MM.1S (cell line): ENCODE measurements around the gene BAZ2A.
"Not testable (repeated sequence)": the region's sequence is repeated elsewhere in the genome, so short reads cannot be mapped to it uniquely, and the experiment has no call there.

ENCODE experiments used
- DNase-seq: peaks from one replicate; pipeline ENCODE4 v3.0.0-alpha.2; 2015
- H2AFZ ChIP-seq: fragments of 300-600 bp; sonication (generic); 2 replicates; pipeline ENCODE4 v1.6.0; 2016; ENCODE audit warnings: antibody characterized with exemption, low read length
- H3F3A ChIP-seq: fragments of 300-600 bp; sonication (generic); 2 replicates; pipeline ENCODE4 v1.6.1; 2016; ENCODE audit warnings: mild to moderate bottlenecking, antibody characterized with exemption, low read length, moderate library complexity, mixed read lengths; ENCODE audit not compliant: insufficient read depth
- H3K27ac ChIP-seq: fragments of 300-600 bp; sonication (generic); 2 replicates; pipeline ENCODE4 v1.5.1; 2016; ENCODE audit warnings: mild to moderate bottlenecking, low read length
- H3K27me3 ChIP-seq: fragments of 300-600 bp; sonication (generic); replicated peaks from 2 replicates; pipeline ENCODE4 v1.6.0; 2016; ENCODE audit warnings: low read length; ENCODE audit not compliant: insufficient read depth
- H3K36me3 ChIP-seq: fragments of 300-600 bp; sonication (generic); replicated peaks from 2 replicates; pipeline ENCODE4 v1.6.1; 2016; ENCODE audit warnings: mild to moderate bottlenecking, low read length, mixed read lengths; ENCODE audit not compliant: insufficient read depth
- H3K4me1 ChIP-seq: fragments of 300-600 bp; sonication (generic); 2 replicates; pipeline ENCODE4 v1.6.1; 2016; ENCODE audit warnings: low read length, mixed read lengths
- H3K4me2 ChIP-seq: fragments of 300-600 bp; sonication (generic); 2 replicates; pipeline ENCODE4 v1.6.0; 2016; ENCODE audit warnings: low read depth, low read length
- H3K4me3 ChIP-seq: fragments of 300-600 bp; sonication (generic); 2 replicates; pipeline ENCODE4 v1.5.1; 2016; ENCODE audit warnings: low read length, mixed read lengths
- H3K79me2 ChIP-seq: fragments of 300-600 bp; sonication (generic); 2 replicates; pipeline ENCODE4 v1.6.1; 2016; ENCODE audit warnings: mixed run types, low read length, mixed read lengths
- H3K9ac ChIP-seq: fragments of 300-600 bp; sonication (generic); 2 replicates; pipeline ENCODE4 v1.6.1; 2016; ENCODE audit warnings: low read length, mixed read lengths
- H3K9me2 ChIP-seq: fragments of 300-600 bp; sonication (generic); replicated peaks from 2 replicates; pipeline ENCODE4 v1.6.1; 2016; ENCODE audit warnings: mild to moderate bottlenecking, low read length, mixed read lengths; ENCODE audit not compliant: insufficient read depth
- H3K9me3 ChIP-seq: fragments of 300-600 bp; sonication (generic); replicated peaks from 2 replicates; pipeline ENCODE4 v1.6.1; 2016; ENCODE audit warnings: mild to moderate bottlenecking, low read length, mixed read lengths; ENCODE audit not compliant: insufficient read depth
- H4K20me1 ChIP-seq: fragments of 300-600 bp; sonication (generic); 2 replicates; pipeline ENCODE4 v1.6.1; 2016; ENCODE audit warnings: mild to moderate bottlenecking, low read length, moderate library complexity, mixed read lengths; ENCODE audit not compliant: insufficient read depth
- EZH2 ChIP-seq: fragments of 300-600 bp; sonication (generic); optimal IDR thresholded peaks from 2 replicates; pipeline ENCODE3; 2017; ENCODE audit warnings: low read depth, mild to moderate bottlenecking, antibody characterized with exemption, low read length, mixed read lengths
- EZH2phosphoT487 ChIP-seq: fragments of 300-600 bp; sonication (generic); IDR thresholded peaks from 2 replicates; pipeline ENCODE4 v1.6.1; 2018; ENCODE audit warnings: antibody characterized with exemption, low read length
- TF ChIP-seq, protein P1 (sequence below): fragments of 300-600 bp; sonication (generic); IDR thresholded peaks from 2 replicates; pipeline ENCODE4 v1.5.1; 2016; ENCODE audit warnings: antibody characterized with exemption, low read length, mixed read lengths

Gene BAZ2A

DNA sequence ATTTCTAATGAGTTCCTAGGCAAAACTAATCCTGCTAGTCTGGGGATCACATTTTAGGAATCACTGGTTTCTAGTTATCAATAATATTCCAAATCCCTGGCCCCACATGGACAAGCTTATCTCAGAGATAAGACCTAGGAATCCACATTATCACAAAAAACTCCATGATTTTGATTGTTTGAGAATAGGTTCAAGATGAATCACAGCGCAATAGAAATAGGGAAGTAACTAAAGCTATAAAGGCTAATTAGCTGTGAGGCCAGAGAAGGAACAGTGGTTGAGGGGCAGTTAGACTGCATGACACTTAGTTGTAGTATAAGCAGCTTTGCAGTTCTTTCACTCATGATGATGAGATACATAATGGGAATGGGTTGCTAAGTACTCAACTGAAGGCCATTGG, 28.8 kb upstream of the BAZ2A start:
- H2AFZ ChIP-seq = no peak overlapping the region
- no peaks in the 10 kb centered on the region for H3K79me2 ChIP-seq
- no peak overlapping the region for H3K9ac ChIP-seq
- no peak overlapping the region for H3K27ac ChIP-seq
- H3K27me3 ChIP-seq = no peaks in the 10 kb centered on the region
- H3K4me2 ChIP-seq = no peak overlapping the region
- H3K4me3 ChIP-seq = no peak overlapping the region
- no peak for DNase-seq
- TF ChIP-seq EZH2phosphoT487 = no peak
- TF ChIP-seq, protein P1, sequence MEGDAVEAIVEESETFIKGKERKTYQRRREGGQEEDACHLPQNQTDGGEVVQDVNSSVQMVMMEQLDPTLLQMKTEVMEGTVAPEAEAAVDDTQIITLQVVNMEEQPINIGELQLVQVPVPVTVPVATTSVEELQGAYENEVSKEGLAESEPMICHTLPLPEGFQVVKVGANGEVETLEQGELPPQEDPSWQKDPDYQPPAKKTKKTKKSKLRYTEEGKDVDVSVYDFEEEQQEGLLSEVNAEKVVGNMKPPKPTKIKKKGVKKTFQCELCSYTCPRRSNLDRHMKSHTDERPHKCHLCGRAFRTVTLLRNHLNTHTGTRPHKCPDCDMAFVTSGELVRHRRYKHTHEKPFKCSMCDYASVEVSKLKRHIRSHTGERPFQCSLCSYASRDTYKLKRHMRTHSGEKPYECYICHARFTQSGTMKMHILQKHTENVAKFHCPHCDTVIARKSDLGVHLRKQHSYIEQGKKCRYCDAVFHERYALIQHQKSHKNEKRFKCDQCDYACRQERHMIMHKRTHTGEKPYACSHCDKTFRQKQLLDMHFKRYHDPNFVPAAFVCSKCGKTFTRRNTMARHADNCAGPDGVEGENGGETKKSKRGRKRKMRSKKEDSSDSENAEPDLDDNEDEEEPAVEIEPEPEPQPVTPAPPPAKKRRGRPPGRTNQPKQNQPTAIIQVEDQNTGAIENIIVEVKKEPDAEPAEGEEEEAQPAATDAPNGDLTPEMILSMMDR = no peak
- TF ChIP-seq EZH2 = no peak
- H3F3A ChIP-seq = peaks cover 50% of the 10 kb centered on the region
- H3K9me2 ChIP-seq = no peaks in the 10 kb centered on the region
- H3K36me3 ChIP-seq = no peaks in the 10 kb centered on the region; the same call in 1 of the 2 replicates
- no peaks in the 10 kb centered on the region; the same call in 1 of the 2 replicates for H4K20me1 ChIP-seq
- no peaks in the 10 kb centered on the region for H3K4me1 ChIP-seq
- no peaks in the 10 kb centered on the region for H3K9me3 ChIP-seq

DNA sequence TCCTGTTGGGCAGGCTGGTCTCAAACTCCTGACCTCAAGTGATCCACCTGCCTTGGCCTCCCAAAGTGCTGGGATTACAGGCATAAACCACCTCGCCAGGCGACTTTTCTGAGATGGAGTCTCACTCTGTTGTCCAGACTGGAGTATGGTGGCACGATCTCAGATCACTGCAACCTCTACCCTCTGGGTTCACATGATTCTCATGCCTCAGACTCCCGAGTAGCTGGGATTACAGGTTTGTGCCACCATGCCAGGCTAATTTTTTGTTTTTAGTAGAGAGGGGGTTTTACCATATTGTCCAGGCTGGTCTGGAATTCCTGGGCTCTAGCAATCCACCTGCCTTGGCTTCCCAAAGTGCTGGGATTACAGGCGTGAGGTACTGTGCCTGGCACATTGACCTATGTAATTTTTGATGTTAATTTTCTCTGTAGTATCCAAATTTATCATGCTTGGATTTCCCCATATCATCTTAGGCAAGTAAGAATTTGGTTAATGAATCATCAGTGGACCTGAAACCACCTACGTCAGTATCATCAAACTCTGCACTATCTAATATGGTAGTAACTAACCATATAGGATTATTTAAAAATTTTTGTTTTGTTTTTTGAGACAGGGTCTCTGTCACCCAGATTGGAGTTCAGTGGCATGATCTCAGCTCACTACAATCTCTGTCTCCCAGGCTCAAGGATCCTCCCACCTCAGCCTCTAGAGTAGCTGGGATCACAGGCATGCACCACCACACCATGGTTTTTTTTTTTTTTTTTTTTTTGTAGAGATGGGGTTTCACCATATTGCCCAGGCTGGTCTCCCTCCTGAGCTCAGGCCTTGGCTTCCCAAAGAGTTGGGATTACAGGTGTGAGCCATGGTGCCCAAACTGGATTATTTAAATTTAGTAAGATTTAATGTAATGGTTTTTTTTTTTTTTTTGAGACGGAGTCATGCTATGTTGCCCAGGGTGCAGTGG, 27.6 kb upstream of the BAZ2A start:
- H3K36me3 ChIP-seq = no peaks in the 10 kb centered on the region
- H3K27ac ChIP-seq = peak overlapping the region; percentile 29; the same call in 1 of the 2 replicates
- TF ChIP-seq EZH2 = no peak
- TF ChIP-seq, protein P1 = no peak
- no peak for TF ChIP-seq EZH2phosphoT487
- H3K4me1 ChIP-seq = no peaks in the 10 kb centered on the region
- peaks cover 42% of the 10 kb centered on the region for H3F3A ChIP-seq
- H3K9me2 ChIP-seq = no peaks in the 10 kb centered on the region
- H3K9me3 ChIP-seq = no peaks in the 10 kb centered on the region
- no peak for DNase-seq
- H3K4me2 ChIP-seq = no peak overlapping the region
- no peak overlapping the region for H3K9ac ChIP-seq
- no peak overlapping the region for H2AFZ ChIP-seq
- no peaks in the 10 kb centered on the region for H3K79me2 ChIP-seq
- no peak overlapping the region for H3K4me3 ChIP-seq
- no peaks in the 10 kb centered on the region for H3K27me3 ChIP-seq
- H4K20me1 ChIP-seq = no peaks in the 10 kb centered on the region; the same call in 1 of the 2 replicates

DNA sequence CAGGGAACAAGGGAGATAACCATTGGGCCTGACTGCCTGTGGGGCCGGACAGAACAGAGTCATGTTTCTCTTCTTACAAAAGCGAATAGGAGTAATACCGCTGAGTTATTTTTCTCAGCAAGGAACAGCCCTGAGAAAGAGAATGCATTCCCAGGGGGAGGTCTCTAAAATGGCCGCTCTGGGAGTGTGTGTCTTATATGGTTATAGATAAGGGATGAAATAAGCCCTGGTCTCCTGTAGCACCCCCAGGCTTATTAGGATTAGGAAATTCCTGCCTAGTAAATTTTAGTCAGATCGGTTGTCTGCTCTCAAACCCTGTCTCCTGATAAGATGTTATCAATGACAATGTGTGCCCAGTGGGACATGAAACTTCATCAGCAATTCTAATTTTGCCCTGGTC, 23.7 kb upstream of the BAZ2A start:
- not testable (repeated sequence) for H3K4me3 ChIP-seq, H3K4me2 ChIP-seq, H3K9me2 ChIP-seq, H4K20me1 ChIP-seq, H3K4me1 ChIP-seq, H3K36me3 ChIP-seq, DNase-seq, H3K27ac ChIP-seq, H3K9ac ChIP-seq, H3K9me3 ChIP-seq, H2AFZ ChIP-seq, H3K27me3 ChIP-seq, H3K79me2 ChIP-seq
- peaks cover 13% of the 10 kb centered on the region for H3F3A ChIP-seq

DNA sequence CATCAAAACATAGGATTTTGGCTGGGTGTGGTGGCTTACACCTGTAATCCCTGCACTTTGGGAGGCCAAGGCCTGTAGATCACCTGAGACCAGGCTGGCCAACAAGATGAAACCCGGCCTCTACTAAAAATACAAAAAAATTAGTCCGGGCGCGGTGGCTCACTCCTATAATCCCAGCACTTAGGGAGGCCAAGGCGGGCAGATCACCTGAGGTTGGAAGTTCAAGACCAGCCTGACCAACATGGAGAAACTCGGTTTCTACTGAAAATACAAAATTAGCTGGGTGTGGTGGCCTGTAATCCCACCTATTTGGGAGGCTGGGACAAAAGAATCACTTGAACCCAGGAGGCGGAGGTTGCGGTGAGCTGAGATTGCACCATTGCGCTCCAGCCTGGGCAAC, 17.9 kb upstream of the BAZ2A start:
- not testable (repeated sequence) for H2AFZ ChIP-seq, H3K36me3 ChIP-seq, H3K27me3 ChIP-seq, H3K27ac ChIP-seq, H3K4me2 ChIP-seq, H3K9me2 ChIP-seq, H3K9ac ChIP-seq, DNase-seq, H3K9me3 ChIP-seq, H3K4me3 ChIP-seq
- Histone ChIP-seq H3K4me1 (peaks cover 11% of the 10 kb centered on the region), H4K20me1 (peaks cover 19% of the 10 kb centered on the region), H3K79me2 (peaks cover 28% of the 10 kb centered on the region), H3F3A (peaks cover 23% of the 10 kb centered on the region)
